GM21367 (cell line): Measurements from ENCODE around the gene PDYN.

Source experiments
- ATAC-seq: cut with Tn5 transposase; IDR thresholded peaks from one replicate; pipeline ENCODE4 v1.9.1; 2021; ENCODE audit not compliant: unreplicated experiment

The PDYN gene

DNA sequence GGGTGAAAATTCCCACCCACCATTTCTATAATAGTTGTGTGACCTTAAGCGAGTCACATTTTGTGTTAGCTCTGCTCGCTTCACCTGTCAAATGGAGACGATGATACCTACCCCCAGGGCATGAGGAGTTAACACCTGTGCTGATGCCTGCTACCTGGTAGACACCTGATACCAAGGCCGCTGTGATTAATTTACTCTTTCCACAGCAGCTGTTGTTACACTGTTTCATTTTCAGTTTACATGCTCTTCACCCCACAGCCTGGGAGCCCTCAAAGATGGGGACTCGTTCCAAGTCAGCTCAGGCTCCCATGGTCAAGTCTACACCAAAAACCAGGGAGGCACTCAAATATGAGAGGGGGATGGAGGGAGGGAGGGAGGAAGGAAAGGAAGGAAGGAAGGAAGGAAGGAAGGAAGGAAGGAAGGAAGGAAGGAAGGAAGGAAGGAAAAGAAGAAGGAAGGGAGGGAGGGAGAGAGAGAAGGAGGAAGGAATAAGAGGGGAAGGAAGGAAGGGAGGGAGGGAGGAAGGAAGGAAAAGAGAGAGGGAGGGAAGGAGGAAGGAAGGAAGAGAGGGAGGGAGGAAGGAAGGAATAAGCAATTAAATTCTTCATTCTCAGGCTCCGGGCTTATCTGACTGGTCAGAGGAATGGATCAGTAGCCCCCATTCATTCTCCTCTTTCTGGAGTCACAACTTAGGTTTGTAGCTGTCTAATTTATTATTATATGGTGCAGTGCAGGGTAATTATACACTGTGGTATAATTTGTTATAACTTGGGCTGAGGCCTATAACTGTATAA lies 40.9 kb downstream of the PDYN start:
- ATAC-seq = no peak

DNA sequence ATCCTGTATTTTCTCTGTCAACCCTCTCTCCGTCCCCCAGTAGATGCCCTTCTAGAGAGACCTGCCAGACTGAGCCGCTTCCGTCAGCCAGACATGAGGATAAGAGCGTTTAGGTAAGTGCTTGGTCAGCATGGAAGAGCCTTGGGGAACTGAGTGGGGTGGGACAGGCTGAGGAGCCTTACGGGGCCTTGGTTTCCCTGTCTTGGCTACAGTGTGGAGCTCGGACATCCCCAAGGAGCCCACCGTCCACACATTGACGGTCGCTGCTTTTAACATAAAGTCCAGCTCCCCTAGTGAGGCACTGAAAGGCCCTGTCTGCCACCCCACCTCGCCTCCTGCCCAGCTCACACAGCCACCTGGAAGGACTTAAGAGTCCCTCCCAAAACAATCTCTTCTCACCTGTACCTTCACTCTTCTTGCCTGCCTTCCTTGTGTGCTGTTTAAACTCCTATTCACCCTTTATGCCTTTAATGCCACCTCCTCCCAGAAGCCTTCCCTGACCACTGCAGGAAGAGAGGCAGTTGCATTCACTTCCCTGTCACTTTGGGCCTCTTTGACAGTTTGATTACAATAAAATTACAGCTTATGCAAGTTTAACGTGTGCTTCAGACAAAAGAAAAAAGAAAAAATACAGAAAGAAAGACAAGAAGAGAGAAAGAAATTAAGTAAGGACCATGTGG lies 42.3 kb downstream of the PDYN start:
- no peak for ATAC-seq

DNA sequence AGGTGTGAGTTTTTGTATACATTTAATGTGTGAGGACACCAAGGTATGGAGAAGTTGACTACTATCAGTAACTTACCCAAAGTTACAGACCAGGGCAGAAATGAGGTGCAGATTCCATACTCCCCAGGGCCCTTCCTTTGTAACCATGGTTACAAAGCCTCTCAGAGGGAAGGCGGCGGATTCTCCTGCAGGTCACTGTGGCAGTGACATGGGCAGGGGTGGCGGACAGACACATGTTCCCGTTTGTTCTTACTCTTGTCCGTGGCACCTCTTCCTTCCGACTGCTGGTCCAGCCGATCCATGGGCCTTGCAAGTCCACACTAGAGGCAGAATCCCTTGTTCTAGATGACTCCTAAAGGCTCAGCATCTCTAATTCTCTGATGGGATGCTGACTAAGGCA lies 43.0 kb downstream of the PDYN start:
- no peak for ATAC-seq

DNA sequence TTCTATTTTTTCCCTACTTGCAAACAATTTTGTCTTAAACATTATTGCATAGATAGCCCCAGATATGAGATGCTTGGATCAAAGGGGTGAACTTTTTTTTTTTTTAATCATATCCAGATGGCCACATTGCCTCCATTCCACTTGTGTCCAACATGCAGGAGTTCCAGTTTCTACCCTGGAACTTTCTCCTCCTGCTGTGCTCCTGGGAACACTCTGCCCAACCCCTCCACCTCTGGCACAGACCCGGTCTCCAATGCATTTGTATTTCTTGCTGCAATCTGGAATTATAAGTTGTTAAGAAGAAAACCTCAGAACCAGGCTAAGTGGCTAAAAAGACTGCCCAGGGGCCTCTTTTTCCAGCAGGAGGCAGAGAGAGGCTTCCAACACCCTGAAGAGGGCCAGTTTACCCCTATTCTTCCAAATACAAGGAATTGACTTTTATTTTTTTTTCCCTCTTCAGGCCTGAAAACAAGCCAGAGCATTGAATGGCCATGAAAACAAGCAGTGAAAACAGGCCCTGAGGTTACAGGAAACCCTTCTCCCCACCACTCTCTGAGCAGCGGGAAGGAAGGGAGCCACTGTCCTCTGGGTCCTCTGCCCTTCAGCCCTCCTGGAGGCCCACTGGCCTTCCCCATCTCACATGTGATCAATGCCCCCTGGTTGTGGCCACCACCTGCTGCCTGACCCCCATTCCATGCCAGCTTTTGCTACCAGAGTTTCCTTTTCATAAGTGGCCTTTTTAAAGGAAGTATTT lies 44.3 kb downstream of the PDYN start:
- ATAC-seq = no peak

DNA sequence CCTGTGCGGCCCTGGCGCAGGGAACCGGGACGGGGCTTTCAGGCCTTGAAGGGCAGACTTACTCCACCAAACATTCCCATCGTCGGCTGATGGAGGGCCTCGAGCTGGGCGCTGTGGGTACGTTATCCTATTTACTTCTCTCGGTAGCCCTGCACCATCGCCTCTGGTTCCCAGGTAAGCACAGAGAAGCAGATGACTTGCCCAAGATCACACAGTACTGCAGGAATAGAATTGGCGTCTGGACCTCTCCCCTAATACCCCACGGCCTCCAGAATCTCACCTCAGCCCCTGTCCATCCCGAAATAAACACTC lies 46.4 kb downstream of the PDYN start:
- no peak for ATAC-seq

DNA sequence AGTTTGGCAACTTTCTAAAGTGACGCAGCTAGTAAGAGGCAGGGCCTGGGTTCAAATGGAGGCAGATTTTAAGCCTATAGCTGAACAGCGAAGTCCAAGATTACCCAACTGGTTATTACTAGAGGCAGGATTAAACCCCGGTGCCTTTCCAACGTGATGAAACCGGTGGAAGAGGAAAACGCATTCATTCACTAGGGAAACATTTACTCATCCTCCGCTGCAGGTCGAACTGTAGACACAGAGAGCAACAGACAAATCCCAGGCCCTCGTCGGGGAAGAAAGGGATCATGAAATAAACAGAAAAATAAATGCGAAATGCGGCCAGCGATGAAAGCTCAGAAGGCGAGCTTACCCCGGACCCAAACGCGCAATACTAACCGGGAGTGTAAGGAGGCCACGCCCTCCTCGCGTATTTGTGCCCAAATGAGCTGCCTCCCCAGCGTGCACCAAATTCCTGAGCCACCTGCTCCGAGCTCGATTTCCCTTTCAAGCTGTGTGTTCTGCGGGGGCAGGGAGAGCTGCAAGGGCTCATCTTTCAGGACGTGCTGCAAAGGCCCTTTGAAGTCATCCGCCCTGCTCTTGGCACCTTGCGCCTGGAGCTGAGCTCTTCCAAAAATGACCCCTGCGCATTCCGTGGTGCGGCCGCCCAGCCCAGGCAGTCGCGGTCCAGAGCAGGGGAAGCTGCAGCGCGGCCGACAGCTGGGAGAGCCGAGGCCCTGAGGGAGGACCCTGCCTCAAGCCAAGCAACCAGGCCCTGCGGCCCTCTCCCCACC lies 46.9 kb downstream of the PDYN start:
- no peak for ATAC-seq

DNA sequence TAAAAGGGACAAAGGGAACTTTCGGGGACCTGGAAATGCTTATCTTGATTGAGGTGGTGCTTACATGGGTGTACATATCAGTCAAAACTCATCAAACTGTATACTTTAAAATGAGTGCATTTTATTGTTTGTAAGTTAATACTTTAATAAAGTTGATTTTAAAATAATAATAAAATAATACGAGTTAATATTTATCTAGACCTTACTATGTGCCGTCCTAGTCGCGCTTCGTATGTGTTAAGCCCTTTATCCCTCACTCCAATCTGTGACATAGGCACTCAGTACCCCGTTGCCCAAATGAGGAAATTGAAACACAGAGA lies 47.5 kb downstream of the PDYN start:
- no peak for ATAC-seq

DNA sequence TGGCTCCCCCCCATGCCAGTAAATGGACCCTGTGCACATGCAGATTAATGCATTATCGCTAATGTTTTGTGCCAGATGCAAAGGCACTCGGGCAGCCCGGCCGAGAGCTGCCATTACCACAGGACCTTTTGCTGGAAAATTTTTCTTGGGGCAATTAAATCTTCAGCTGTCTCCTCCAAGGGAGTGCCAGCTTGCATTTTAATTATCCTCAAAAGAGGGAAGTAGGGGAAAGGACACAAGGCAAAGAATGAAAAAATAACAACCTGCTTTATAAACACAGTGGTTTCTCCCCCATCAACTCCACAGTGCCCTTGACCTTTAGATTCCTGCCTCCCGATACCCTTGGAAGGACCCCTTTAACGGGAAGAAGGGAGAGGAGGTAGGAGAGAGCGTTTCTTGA lies 48.2 kb downstream of the PDYN start:
- no peak for ATAC-seq

DNA sequence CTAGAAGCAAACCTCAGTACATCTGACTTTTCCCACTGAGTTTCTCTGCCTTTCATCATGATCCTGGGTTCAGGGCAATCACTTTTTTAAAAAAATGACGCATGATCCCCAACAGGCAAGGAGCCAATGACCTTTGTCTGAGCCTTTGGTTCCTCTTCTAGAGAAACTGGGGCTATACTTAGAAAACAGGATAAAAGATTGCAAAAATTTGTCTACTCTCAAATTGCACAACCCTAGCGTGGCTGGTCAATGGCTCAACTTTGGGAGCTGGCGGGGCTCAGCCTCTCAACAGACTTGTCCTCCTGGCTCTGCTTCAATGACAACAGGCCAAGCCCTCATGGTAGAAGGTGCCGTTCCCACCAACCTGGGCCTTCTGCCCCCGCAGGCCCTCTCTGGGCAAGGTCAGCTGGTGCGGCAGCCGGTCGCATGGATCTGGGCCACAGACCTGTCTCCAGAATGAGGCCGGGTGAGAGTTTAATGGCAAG lies 48.7 kb downstream of the PDYN start:
- ATAC-seq = no peak

DNA sequence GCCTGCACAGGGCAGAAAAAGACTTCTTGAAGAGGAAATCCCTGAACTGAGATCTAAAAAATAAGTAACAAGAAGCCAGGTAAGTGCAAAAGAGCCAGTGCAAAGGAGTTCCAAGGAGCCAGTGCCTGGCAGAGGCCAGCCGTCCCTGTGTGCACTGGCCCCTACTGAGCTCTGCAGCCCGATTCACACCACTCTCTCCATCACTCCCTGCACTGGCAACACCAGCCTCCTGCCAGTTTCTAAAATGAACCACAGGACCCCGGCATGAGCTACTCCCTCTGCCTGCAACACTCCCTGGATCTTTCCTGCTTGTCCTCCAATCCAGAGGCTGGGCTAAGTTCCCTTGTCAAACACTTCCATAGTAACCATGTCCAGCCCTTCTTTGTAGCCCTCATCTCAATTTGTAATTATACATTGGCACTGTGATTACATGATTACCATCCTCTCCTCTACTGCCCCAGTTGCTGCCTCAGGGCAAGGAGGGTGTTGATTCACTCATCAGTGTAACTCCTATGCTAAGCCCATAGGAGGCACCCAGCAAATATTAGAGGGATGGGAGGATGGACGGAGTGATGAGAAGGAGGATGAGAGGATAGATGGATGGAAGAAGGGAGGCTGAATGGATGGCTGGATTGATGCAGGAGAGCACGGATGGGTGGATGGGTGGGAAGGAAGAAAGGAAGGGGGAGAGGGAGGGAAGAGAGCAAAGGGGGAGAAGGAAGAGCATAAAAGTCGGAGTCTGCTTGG lies 49.3 kb downstream of the PDYN start:
- ATAC-seq = no peak

DNA sequence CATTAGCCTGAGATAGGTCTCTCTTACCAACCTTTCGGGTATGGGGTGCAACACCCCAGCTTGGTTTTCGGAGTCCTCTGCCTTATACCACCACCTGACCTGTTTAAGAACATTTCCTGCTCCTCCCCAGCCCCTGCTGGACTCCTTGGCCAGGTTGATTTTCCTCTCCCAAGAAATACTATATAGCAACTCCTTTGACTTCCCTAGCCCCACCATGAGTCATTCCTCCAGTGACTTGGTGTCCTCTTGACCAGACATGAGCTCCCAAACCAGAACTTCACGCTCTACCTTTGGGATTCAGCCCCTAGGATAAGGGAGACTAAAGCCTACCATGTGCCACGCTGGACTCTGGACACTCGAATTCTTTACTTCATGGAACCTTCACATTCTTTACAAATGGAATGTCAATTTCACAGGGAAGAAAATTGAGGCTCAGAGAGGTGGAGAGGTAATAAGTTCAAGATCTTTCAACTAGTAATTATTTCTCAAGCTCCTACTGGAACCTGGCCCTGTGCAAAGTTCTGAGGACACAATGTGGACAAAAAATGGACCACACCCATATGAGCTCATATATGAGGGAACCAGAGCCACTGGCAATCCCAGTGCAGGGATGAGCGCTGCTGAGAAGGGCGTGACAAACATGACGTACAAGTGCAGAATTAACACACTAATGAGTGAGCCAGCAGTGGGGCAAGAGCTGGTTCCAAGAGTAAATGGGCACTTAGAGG lies 50.4 kb downstream of the PDYN start:
- ATAC-seq = no peak

DNA sequence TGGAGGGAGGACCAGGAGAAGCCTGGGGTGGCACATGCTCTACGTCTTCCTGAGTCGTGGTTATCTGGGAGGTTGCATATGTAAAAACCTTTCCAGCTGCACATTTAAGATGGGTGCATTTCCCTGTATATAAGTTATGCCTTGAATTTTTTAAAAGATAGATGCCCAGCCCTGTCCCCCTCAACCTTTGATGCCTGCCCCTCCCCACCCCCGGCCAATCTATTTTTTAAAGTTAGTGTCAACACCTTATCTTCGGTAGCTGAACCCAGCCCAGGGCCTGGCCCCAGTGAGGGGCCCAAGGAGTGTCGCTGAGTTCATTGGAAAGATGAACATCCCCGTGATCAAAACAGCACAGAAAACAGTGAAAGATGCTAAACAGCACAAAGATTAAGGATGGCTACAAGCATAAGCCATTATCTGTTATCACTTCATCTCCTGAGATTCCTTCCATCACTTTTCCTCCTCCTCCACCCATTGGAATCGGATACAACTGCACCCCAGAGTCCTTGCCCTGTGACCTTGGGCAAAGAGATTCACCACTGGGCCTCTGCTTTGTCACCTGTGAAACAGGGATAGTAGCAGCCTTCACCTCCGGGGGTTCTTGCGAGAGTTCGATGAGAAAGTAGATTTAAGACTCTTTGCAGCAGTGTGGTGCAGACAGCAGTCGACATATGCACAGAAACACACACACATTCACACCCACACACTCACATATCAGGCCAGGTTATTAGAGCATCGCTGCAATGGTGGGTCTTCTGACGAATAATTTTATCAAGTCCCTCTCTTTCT lies 51.2 kb downstream of the PDYN start:
- ATAC-seq = no peak

DNA sequence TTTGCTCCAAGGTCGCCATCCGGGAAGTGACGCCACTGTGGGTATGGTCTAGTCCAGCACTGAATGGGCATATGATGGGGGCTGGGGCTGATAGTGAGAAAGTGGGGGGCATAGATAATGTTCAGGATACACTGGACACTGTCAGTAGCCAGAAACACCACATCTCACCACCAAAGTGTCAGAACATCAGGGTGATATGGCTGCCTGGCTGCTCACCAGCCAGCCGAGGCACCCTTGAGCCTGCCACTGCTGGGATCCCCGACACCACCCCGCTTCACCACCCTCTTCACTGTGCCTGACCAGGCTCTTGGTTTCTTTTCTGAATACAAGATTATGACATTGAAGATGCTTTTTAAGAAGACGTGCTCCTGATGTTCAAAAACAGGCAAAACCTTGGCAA lies 51.8 kb downstream of the PDYN start:
- ATAC-seq = no peak

DNA sequence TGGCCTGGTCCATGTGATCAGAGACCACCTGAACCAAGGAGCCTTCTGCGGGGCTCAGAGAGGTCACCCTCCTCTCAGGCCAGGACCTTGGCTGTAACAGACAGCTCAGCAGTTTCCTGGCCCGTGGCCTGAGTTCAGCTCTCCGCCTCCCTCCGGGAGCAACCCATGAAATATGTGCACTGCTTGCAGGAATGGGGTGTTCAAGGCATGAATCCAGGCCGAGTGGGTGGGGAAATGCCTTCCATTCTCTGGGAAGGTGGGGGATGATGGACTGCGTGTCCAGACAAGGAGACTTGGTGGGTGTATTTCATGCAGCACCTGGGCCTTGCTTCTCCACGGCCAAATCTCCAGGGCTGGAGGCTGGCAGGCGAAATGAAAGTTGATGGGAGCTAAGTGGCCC lies 52.6 kb downstream of the PDYN start:
- ATAC-seq = no peak

DNA sequence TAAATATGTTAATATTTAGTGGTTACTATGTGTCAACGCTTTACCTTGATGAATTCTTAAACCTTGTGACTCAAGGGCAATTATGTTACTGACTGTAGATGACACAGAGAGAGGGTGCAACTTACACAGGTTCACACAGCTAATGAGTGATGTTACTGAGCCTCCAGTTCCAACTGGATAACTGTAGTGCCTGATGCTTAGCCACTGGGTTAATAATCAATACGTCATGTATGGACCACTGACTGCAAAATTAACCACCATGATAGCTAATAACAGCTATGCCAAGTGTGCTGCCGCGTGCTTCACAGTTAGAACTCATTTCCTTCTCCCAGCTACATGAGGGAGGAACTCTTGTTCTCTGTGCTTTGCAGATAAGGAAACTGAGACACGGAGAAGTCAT lies 53.3 kb downstream of the PDYN start:
- ATAC-seq = no peak

DNA sequence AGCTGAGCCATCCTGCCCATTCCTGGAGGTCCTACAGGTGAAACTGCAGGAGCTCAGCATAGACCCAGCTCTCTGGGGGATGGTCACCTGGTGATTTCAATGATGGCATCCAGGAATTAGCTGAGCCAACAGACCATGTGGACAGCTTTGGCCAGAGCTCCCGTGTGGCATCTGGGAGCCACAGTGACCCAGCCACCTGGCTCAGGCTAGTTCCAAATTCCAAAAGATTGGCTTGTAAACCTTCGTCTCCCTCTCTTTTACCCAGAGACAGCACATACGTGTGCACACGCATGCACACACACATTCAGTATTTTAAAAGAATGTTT lies 54.6 kb downstream of the PDYN start:
- no peak for ATAC-seq

DNA sequence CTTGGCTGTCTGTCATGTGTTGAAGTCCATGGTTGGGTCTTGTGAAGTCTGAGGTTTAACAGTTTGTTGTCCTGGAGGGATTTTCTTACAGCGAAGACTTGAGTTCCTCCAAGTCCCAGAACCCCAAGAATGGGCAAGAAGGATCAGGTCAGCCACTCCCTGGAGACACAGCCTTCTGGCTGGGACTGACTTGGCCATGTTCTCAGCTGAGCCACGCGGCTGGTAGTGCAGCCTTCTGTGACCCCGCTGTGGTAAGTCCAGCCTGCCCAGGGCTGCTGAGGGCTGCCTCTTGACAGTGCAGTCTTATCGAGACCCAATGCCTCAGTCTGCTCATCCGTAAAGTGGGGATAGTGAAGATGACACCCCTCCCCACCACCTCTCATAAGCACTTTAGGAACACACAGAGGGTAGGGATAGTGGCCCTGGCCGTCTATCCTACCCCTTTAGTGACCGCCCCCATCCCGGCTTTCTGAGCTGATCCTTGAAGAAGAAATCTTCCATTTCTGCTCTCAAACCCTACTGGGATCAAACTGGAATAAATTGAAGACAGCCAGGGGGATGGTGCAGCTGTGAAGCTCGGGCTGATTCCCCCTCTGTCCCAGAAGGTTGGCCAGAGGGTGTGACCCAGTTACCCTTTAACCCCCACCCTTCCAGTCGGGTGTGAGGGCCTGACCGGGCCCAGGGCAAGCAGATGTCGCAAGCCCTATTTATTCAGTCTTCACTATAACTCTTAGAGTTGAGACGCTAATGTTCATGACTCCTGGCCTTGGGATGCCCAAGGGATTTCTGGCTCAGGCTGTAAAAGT lies 55.2 kb downstream of the PDYN start:
- no peak for ATAC-seq

DNA sequence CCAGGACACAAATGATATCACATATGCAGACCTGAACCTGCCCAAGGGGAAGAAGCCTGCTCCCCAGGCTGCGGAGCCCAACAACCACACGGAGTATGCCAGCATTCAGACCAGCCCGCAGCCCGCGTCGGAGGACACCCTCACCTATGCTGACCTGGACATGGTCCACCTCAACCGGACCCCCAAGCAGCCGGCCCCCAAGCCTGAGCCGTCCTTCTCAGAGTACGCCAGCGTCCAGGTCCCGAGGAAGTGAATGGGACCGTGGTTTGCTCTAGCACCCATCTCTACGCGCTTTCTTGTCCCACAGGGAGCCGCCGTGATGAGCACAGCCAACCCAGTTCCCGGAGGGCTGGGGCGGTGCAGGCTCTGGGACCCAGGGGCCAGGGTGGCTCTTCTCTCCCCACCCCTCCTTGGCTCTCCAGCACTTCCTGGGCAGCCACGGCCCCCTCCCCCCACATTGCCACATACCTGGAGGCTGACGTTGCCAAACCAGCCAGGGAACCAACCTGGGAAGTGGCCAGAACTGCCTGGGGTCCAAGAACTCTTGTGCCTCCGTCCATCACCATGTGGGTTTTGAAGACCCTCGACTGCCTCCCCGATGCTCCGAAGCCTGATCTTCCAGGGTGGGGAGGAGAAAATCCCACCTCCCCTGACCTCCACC lies 56.4 kb downstream of the PDYN start:
- ATAC-seq = no peak
